GM12864 (cell line): ENCODE results near the gene PARM1.
"Not testable (repeated sequence)": the region's sequence is repeated elsewhere in the genome, so short reads cannot be mapped to it uniquely, and the experiment has no call there.

Source experiments
- DNase-seq: peaks from one replicate; pipeline ENCODE4 v3.0.0-alpha.2; 2011; ENCODE audit warnings: low read depth
- H3K4me3 ChIP-seq: 2 replicates; pipeline ENCODE4 v1.5.1; 2011; ENCODE audit warnings: mild to moderate bottlenecking, low read depth, low read length, control low read depth
- CTCF ChIP-seq: IDR thresholded peaks from 2 replicates; pipeline ENCODE4 v1.5.1; 2011; ENCODE audit warnings: low read depth, mild to moderate bottlenecking, moderate library complexity, low read length, control low read depth, inconsistent platforms; ENCODE audit errors: missing control alignments

PARM1 gene

GRCh38 chr4:74975848-74976824 is 43.2 kb downstream of the PARM1 start:
- TF ChIP-seq CTCF, result no peak
- no peak overlapping the region for H3K4me3 ChIP-seq
- no peak for DNase-seq

GRCh38 chr4:74982546-74983252 is 49.8 kb downstream of the PARM1 start:
- DNase-seq, result no peak
- H3K4me3 ChIP-seq, result no peak overlapping the region
- TF ChIP-seq CTCF, result no peak

- H3K4me3 ChIP-seq, result no peak overlapping the region
- no peak for TF ChIP-seq CTCF
- no peak for DNase-seq
Observed at GRCh38 chr4:74983253-74983635, 50.3 kb downstream of the PARM1 start.

GRCh38 chr4:74990276-74990875 is 57.5 kb downstream of the PARM1 start:
- no peak for TF ChIP-seq CTCF
- no peak overlapping the region for H3K4me3 ChIP-seq
- no peak for DNase-seq

- not testable (repeated sequence) for DNase-seq, H3K4me3 ChIP-seq
Observed at GRCh38 chr4:74994436-74994835, 61.5 kb downstream of the PARM1 start.

GRCh38 chr4:74996996-74997395 is 64.1 kb downstream of the PARM1 start:
- TF ChIP-seq CTCF, result no peak
- H3K4me3 ChIP-seq, result no peak overlapping the region
- DNase-seq, result no peak

GRCh38 chr4:74997948-74998729 is 65.2 kb downstream of the PARM1 start:
- DNase-seq, result no peak
- H3K4me3 ChIP-seq, result no peak overlapping the region
- TF ChIP-seq CTCF, result no peak
